H9 (cell line): ENCODE results near the gene AMPH. TPM values are rescaled to one million over a fixed set of nuclear protein-coding genes. Genes with fewer than 3 reads are reported as not detected.

Experiments used
- DNase-seq: peaks from one replicate; pipeline ENCODE4 v3.0.0-alpha.2; 2017
- H2AFZ ChIP-seq: one replicate; pipeline ENCODE4 v1.6.1; 2013; ENCODE audit warnings: mild to moderate bottlenecking, low read length, control low read depth, moderate library complexity
- H2AK5ac ChIP-seq: 2 replicates; pipeline ENCODE4 v1.6.1; 2013; ENCODE audit warnings: low read length, control low read depth, mixed read lengths; ENCODE audit not compliant: insufficient read length
- H2BK120ac ChIP-seq: one replicate; pipeline ENCODE4 v1.6.1; 2013; ENCODE audit warnings: low read depth, mild to moderate bottlenecking, low read length, control low read depth, inconsistent platforms; ENCODE audit not compliant: poor library complexity, severe bottlenecking
- H2BK12ac ChIP-seq: 2 replicates; pipeline ENCODE4 v1.6.1; 2013; ENCODE audit warnings: low read length, control low read depth, mixed read lengths, low read depth; ENCODE audit not compliant: insufficient read length
- H2BK15ac ChIP-seq: 2 replicates; pipeline ENCODE4 v1.6.1; 2013; ENCODE audit warnings: low read depth, low read length, control low read depth
- H2BK20ac ChIP-seq: one replicate; pipeline ENCODE4 v1.6.1; 2013; ENCODE audit warnings: low read depth, mild to moderate bottlenecking, low read length, control low read depth, inconsistent platforms; ENCODE audit not compliant: poor library complexity, severe bottlenecking
- H2BK5ac ChIP-seq: 2 replicates; pipeline ENCODE4 v1.6.1; 2013; ENCODE audit warnings: low read length, control low read depth, mixed read lengths; ENCODE audit not compliant: insufficient read length
- H3K14ac ChIP-seq: 2 replicates; pipeline ENCODE4 v1.6.1; 2013; ENCODE audit warnings: low read length, control low read depth; ENCODE audit not compliant: insufficient read depth
- H3K18ac ChIP-seq: 2 replicates; pipeline ENCODE4 v1.6.1; 2013; ENCODE audit warnings: low read depth, mild to moderate bottlenecking, mixed read lengths, low read length, control low read depth; ENCODE audit not compliant: insufficient read length
- H3K23ac ChIP-seq: 2 replicates; pipeline ENCODE4 v1.6.1; 2013; ENCODE audit warnings: low read length, control low read depth, mixed read lengths, low read depth; ENCODE audit not compliant: insufficient read length
- H3K23me2 ChIP-seq: 2 replicates; pipeline ENCODE4 v1.6.1; 2013; ENCODE audit warnings: low read depth, mild to moderate bottlenecking, mixed read lengths, low read length, control low read depth; ENCODE audit not compliant: insufficient read length, poor library complexity, severe bottlenecking
- H3K27ac ChIP-seq: 2 replicates; pipeline ENCODE4 v1.5.1; 2013; ENCODE audit warnings: low read length, control low read depth, mixed read lengths, low read depth; ENCODE audit not compliant: insufficient read length
- H3K27me3 ChIP-seq: 2 replicates; pipeline ENCODE4 v1.6.1; 2013; ENCODE audit warnings: low read length, control low read depth, inconsistent platforms; ENCODE audit not compliant: insufficient read depth
- H3K4ac ChIP-seq: 2 replicates; pipeline ENCODE4 v1.6.1; 2013; ENCODE audit warnings: low read depth, mild to moderate bottlenecking, control low read depth, inconsistent platforms, low read length, moderate library complexity
- H3K4me1 ChIP-seq: 2 replicates; pipeline ENCODE4 v1.6.1; 2013; ENCODE audit warnings: low read length, control low read depth, inconsistent platforms; ENCODE audit not compliant: insufficient read depth
- H3K4me2 ChIP-seq: 2 replicates; pipeline ENCODE4 v1.6.1; 2013; ENCODE audit warnings: low read length, control low read depth, mixed read lengths; ENCODE audit not compliant: insufficient read length, insufficient read depth
- H3K56ac ChIP-seq: 2 replicates; pipeline ENCODE4 v1.6.1; 2013; ENCODE audit warnings: low read depth, mild to moderate bottlenecking, mixed read lengths, low read length, control low read depth; ENCODE audit not compliant: insufficient read length
- H3K79me1 ChIP-seq: 2 replicates; pipeline ENCODE4 v1.6.1; 2013; ENCODE audit warnings: low read depth, mild to moderate bottlenecking, moderate library complexity, low read length, control low read depth, inconsistent platforms; ENCODE audit not compliant: insufficient read depth, poor library complexity, severe bottlenecking
- H3K79me2 ChIP-seq: 2 replicates; pipeline ENCODE4 v1.6.1; 2013; ENCODE audit warnings: low read length, control low read depth, inconsistent platforms; ENCODE audit not compliant: insufficient read depth
- H3K9ac ChIP-seq: 2 replicates; pipeline ENCODE4 v1.6.1; 2013; ENCODE audit warnings: low read length, control low read depth, mixed read lengths; ENCODE audit not compliant: insufficient read length; ENCODE audit errors: extremely low read depth
- H3K9me3 ChIP-seq: one replicate; pipeline ENCODE4 v1.6.1; 2013; ENCODE audit warnings: low read depth, low read length, inconsistent platforms; ENCODE audit not compliant: control insufficient read depth
- H3T11ph ChIP-seq: one replicate; pipeline ENCODE4 v1.6.1; 2013; ENCODE audit warnings: mild to moderate bottlenecking, low read length, control low read depth, inconsistent platforms
- H4K20me1 ChIP-seq: one replicate; pipeline ENCODE4 v1.6.1; 2013; ENCODE audit not compliant: control insufficient read depth, insufficient read length, insufficient read depth
- H4K5ac ChIP-seq: 2 replicates; pipeline ENCODE4 v1.6.1; 2013; ENCODE audit warnings: low read depth, mild to moderate bottlenecking, mixed read lengths, low read length, control low read depth; ENCODE audit not compliant: insufficient read length
- H4K8ac ChIP-seq: replicated peaks from 2 replicates; pipeline ENCODE4 v1.6.1; 2013; ENCODE audit warnings: low read length, control low read depth, mixed read lengths, low read depth; ENCODE audit not compliant: insufficient read length
- H4K91ac ChIP-seq: 2 replicates; pipeline ENCODE4 v1.6.1; 2013; ENCODE audit warnings: low read depth, mild to moderate bottlenecking, moderate library complexity, mixed read lengths, low read length, control low read depth; ENCODE audit not compliant: insufficient read length
- H3K27ac Mint-ChIP-seq, 3 experiments: 2 replicates in 2 of 3; 3 replicates in 1 of 3; pipeline ENCODE4 v1.8.0; 2020 to 2021; ENCODE audit warnings: mixed read lengths in 3 of 3, mild to moderate bottlenecking in 1 of 3, moderate library complexity in 1 of 3
- H3K27me3 Mint-ChIP-seq: 2 replicates; pipeline ENCODE4 v1.8.0; 2021; ENCODE audit warnings: low read depth, mild to moderate bottlenecking, moderate library complexity, mixed read lengths
- H3K36me3 Mint-ChIP-seq, 3 experiments: 2 replicates in 2 of 3; 3 replicates in 1 of 3; pipeline ENCODE4 v1.8.0; 2020 to 2021; ENCODE audit warnings: low read depth in 3 of 3, mixed read lengths in 3 of 3; ENCODE audit not compliant: insufficient read depth in 1 of 3
- H3K4me1 Mint-ChIP-seq, 2 experiments: 2 replicates each; pipeline ENCODE4 v1.8.0; 2020; ENCODE audit warnings: mixed read lengths in 2 of 2
- H3K4me3 Mint-ChIP-seq, 2 experiments: 2 replicates in 1 of 2; 3 replicates in 1 of 2; pipeline ENCODE4 v1.8.0; 2020 to 2021; ENCODE audit warnings: mild to moderate bottlenecking in 2 of 2, mixed read lengths in 2 of 2, moderate library complexity in 1 of 2
- H3K9me3 Mint-ChIP-seq, 2 experiments: 2 replicates in 1 of 2; 3 replicates in 1 of 2; pipeline ENCODE4 v1.8.0; 2020; ENCODE audit warnings: mild to moderate bottlenecking in 2 of 2, mixed read lengths in 2 of 2, moderate library complexity in 1 of 2
- WGBS: extraction: QIAGEN DNeasy Blood & Tissue Kit; methylation state at CpG from one replicate; pipeline ENCODE4 v1.1.7; 2013; ENCODE audit warnings: missing lambda C conversion rate, low lambda C conversion rate, mixed read lengths; ENCODE audit not compliant: insufficient read length; ENCODE audit errors: extremely low coverage; 5-methylcytosine and 5-hydroxymethylcytosine counted together
- total RNA-seq: library from RNA; stranded (reverse); gene quantifications from 2 replicates; pipeline ENCODE4 v1.2.1, GENCODE V29; 2021
- TF ChIP-seq, protein P1 (sequence below): fragments of 200-600 bp; sonication (generic); conservative IDR thresholded peaks from 3 replicates; pipeline ENCODE4 v1.8.0; 2021; ENCODE audit warnings: antibody characterized with exemption, mild to moderate bottlenecking

Gene AMPH
- total RNA-seq, 1 experiment from 2014 or later = 4.8 TPM

DNA sequence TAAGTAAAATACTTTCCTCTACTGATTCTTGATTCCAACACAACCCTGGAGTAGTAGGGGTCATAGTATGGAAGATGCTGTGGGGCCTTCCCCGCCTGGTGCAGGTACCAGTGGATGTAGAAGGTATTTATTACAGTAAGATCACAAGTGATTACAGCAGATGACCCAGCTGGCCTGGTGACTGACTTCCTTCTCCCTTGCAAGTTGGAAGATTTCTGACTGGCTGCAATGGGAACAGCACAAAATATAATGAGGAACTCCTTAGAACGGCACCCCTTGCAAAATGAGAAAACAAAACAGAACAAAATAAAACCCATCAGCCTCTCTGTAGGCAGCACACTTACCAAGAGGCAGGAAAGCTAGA lies 296.1 kb downstream of the AMPH start:
- Mint-ChIP-seq H3K27ac (no peak overlapping the region), H3K36me3 (no peaks in the 10 kb centered on the region), H3K4me3 (no peak overlapping the region), H3K9me3 (no peaks in the 10 kb centered on the region; a peak in 1 of 5 replicates), H3K4me1 (peaks cover 30 to 31% of the 10 kb centered on the region in 2 experiments), H3K27me3 (no peaks in the 10 kb centered on the region)
- no peak overlapping the region for H4K8ac ChIP-seq
- no peak overlapping the region for H2AFZ ChIP-seq
- no peaks in the 10 kb centered on the region for H3K27me3 ChIP-seq
- no peaks in the 10 kb centered on the region for H4K20me1 ChIP-seq
- H2BK20ac ChIP-seq = no peak overlapping the region
- H3K4ac ChIP-seq = no peak overlapping the region
- no peak overlapping the region for H2BK15ac ChIP-seq
- no peaks in the 10 kb centered on the region for H3K9me3 ChIP-seq
- no peak overlapping the region for H2AK5ac ChIP-seq
- no peak for DNase-seq
- H4K5ac ChIP-seq = no peak overlapping the region
- H2BK5ac ChIP-seq = no peak overlapping the region
- H3K23me2 ChIP-seq = no peaks in the 10 kb centered on the region
- no peak overlapping the region for H4K91ac ChIP-seq
- TF ChIP-seq, protein P1, sequence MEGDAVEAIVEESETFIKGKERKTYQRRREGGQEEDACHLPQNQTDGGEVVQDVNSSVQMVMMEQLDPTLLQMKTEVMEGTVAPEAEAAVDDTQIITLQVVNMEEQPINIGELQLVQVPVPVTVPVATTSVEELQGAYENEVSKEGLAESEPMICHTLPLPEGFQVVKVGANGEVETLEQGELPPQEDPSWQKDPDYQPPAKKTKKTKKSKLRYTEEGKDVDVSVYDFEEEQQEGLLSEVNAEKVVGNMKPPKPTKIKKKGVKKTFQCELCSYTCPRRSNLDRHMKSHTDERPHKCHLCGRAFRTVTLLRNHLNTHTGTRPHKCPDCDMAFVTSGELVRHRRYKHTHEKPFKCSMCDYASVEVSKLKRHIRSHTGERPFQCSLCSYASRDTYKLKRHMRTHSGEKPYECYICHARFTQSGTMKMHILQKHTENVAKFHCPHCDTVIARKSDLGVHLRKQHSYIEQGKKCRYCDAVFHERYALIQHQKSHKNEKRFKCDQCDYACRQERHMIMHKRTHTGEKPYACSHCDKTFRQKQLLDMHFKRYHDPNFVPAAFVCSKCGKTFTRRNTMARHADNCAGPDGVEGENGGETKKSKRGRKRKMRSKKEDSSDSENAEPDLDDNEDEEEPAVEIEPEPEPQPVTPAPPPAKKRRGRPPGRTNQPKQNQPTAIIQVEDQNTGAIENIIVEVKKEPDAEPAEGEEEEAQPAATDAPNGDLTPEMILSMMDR = no peak
- H3K9ac ChIP-seq = no peak overlapping the region
- no peaks in the 10 kb centered on the region for H3K79me1 ChIP-seq
- H3K4me2 ChIP-seq = no peak overlapping the region
- peaks cover 5% of the 10 kb centered on the region; the same call in 1 of the 2 replicates for H3K4me1 ChIP-seq
- no peak overlapping the region for H2BK12ac ChIP-seq
- H3K27ac ChIP-seq = no peak overlapping the region
- no peak overlapping the region for H3K23ac ChIP-seq
- H3K56ac ChIP-seq = no peak overlapping the region
- H3K79me2 ChIP-seq = no peaks in the 10 kb centered on the region
- no peak overlapping the region for H3K18ac ChIP-seq
- no peak overlapping the region for H3K14ac ChIP-seq
- WGBS = no CpG with 5 or more reads among the region's 2 CpGs
- no peak overlapping the region for H3T11ph ChIP-seq
- H2BK120ac ChIP-seq = no peak overlapping the region
